Heart left ventricle (tissue), 13 donors: ENCODE data around the gene CALML5.

Source experiments
- CTCF ChIP-seq, 12 donors: fragments of 200-600 bp; sonication (generic) in 4 of 12; IDR thresholded peaks; one replicate each; pipeline versions ENCODE4 v1.5.0 to v1.8.0; 2018 to 2022; ENCODE audit warnings: antibody characterized with exemption in 12 of 12, mild to moderate bottlenecking in 5 of 12
- POLR2A ChIP-seq, 2 donors: fragments of 450-650 bp; IDR thresholded peaks; one replicate each; pipeline ENCODE4 v1.6.1; 2017; ENCODE audit warnings: antibody characterized with exemption in 2 of 2, mild to moderate bottlenecking in 2 of 2, moderate library complexity in 2 of 2
- donor health status: ischemic (EF 13 %, LVEDD 7.1; RV severe dilation, severe dysfunction).
- donor health status: DM: no; HTN: yes; CAD: no.
- donor health status: DM: no; HTN: no; CAD: no.
- donor health status: ischemic (EF 25% LVEDD 6.9; RV normal size, moderate dysfunction).
- donor health status: ischemic (EF 25% LVEDD 5.7; RV mildly dilated, moderate dysfunction).
- donor health status: ischemic (EF 35%, LVEDD 5.7; RV mildly dilated, moderate dysfunction).
- donor health status: nonischemic (EF 11% LVEDD 7.7; RV severe dilation, severe dysfunction).
- donor health status: DM: yes; HTN: yes; CAD: no.
- donor health status: PGD.
- donor health status: ischemic (EF 29% LVEDD 5.4; RV normal size, mild dysfunction).
- donor health status: nonischemic (EF 23%, LVEDD 6.1; RV moderate dilation, normal function).

GRCh38 chr10:5480162-5480941 is 19.0 kb downstream of the CALML5 start:
- TF ChIP-seq POLR2A (IDR thresholded peaks at IDR 0.05) = no peak
- no peak for TF ChIP-seq CTCF (IDR thresholded peaks at IDR 0.05)
